NB4 (cell line): ENCODE results near the gene EPDR1.

Source experiments
- DNase-seq: peaks from one replicate; pipeline ENCODE4 v3.0.0; 2010; ENCODE audit warnings: low read depth
- H3K4me3 ChIP-seq: one replicate; pipeline ENCODE4 v1.5.1; 2011; ENCODE audit warnings: mild to moderate bottlenecking, low read depth, low read length, moderate library complexity
- CTCF ChIP-seq: IDR thresholded peaks from one replicate; pipeline ENCODE4 v1.5.1; 2012; ENCODE audit warnings: low read depth, low read length
- MAX ChIP-seq: IDR thresholded peaks from 2 replicates; pipeline ENCODE4 v1.6.1; 2011; ENCODE audit warnings: low read depth, low read length
- MYC ChIP-seq: IDR thresholded peaks from 2 replicates; pipeline ENCODE4 v1.6.1; 2011; ENCODE audit warnings: low read depth, low read length
- POLR2A ChIP-seq: IDR thresholded peaks from 2 replicates; pipeline ENCODE4 v1.6.1; 2011; ENCODE audit warnings: mild to moderate bottlenecking; ENCODE audit not compliant: insufficient read length; ENCODE audit errors: extremely low read depth

Gene EPDR1

GRCh38 chr7:37901236-37901827 lies 19.1 kb upstream of the EPDR1 start:
- no peak overlapping the region for H3K4me3 ChIP-seq
- DNase-seq = peak; percentile 79
- no peak for TF ChIP-seq MAX
- peak; percentile 42 for TF ChIP-seq CTCF
- no peak for TF ChIP-seq POLR2A

- DNase-seq = no peak
- TF ChIP-seq CTCF (no peak), MAX (no peak), MYC (no peak), POLR2A (no peak)
- H3K4me3 ChIP-seq = no peak overlapping the region
Observed at GRCh38 chr7:37901890-37902524, 18.4 kb upstream of the EPDR1 start.

DNA sequence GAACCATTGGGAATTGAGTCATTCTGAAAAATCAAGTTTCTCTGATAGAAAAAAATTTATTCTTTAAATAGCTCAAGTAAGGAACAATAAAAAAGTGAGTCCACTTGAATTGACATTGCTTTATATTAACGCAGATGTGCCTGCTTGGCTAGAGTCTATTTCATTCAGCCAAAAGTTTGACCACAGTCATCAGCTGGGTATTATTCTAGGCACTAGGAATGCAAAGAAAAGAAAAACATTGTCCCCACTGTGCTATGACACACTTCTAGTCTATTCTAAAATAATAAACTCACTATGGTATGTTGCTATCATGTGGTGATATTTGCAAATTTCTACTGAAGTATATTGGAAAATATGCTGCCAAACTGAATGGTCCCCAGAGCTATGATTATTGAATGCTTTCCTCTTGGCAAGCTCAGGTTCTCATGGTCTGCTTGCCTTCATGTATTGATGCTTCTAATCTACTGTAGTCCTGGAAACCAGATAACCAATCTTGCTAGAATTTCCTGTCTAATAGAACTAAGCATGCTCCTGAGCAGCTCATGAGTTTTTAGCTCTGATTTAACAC lies 12.1 kb upstream of the EPDR1 start:
- TF ChIP-seq MYC = no peak
- no peak for TF ChIP-seq POLR2A
- TF ChIP-seq MAX = no peak
- no peak for TF ChIP-seq CTCF
- no peak for DNase-seq
- no peak overlapping the region for H3K4me3 ChIP-seq

GRCh38 chr7:37912756-37913155 lies 7.7 kb upstream of the EPDR1 start:
- no peak overlapping the region for H3K4me3 ChIP-seq
- DNase-seq = no peak
- TF ChIP-seq MAX (no peak), POLR2A (no peak), MYC (no peak), CTCF (no peak)

DNA sequence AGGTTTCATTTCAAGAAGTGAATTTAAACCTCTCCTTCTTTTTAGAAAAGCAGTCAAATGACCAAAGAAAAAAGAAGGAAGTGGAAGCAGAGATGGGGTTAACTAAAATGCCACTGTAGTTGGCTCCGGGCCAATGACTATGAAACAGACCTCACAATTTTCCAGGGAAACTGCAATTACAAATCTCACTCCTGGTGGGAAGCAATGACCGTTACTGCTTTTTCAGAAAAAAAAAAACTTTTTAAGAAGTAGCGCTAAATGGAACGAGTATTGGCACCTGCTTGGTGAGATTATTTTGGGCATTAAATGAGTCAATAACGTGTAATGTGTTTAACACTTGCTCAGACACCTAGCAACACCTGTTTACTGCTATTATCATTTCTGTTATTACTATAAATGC lies 5.0 kb upstream of the EPDR1 start:
- TF ChIP-seq POLR2A = no peak
- TF ChIP-seq MAX = no peak
- no peak for TF ChIP-seq MYC
- no peak for TF ChIP-seq CTCF
- H3K4me3 ChIP-seq = no peak overlapping the region
- peak; percentile 68 for DNase-seq

DNA sequence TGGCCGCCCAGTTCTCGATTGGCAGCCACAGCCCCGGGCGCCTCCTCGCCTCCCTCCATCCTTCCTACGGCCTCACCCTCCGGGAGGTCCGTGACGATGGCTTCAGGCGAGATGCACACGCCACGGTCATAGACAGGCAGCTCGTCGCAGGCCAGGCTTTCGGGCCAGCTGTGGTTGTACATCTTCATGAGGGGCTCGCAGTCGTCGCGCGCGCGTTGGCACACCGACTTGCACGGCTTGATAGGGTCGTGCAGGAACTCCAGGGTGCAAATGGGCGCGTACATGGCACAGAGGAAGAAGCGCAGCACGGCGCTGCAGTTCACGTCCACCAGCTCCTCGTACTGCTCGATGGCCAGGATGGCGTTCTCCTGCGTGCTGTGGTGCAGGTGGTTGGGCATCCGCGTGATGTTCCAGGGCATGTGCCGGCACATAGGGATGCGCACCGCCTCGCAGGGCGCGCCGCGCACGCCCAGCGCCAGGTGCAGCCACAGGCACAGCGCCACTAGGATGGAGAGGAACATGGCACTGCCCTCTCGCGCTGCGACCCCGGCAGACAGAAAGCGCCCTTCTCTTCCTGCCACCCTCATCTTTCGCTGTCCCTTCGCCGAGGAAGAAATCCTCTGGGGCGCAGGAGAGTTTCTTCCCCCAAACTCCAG lies 4.3 kb upstream of the EPDR1 start:
- TF ChIP-seq CTCF = no peak
- no peak for TF ChIP-seq POLR2A
- TF ChIP-seq MAX = no peak
- no peak for TF ChIP-seq MYC
- peak overlapping the region; percentile 55 for H3K4me3 ChIP-seq
- DNase-seq = peak; percentile 50
